Stimulated activated CD8-positive, alpha-beta memory T cell treated with anti-CD3 and anti-CD28 coated beads, Interleukin-12 subunit alpha, Interleukin-12 subunit beta, amount 100 ng/mL, for 1 hour (primary cell): ENCODE results near the gene CABP5.
"Not testable (repeated sequence)": the region's sequence is repeated elsewhere in the genome, so short reads cannot be mapped to it uniquely, and the experiment has no call there.

Experiments used
- DNase-seq: peaks from one replicate; pipeline ENCODE4 v3.0.0-alpha.2; 2020; ENCODE audit warnings: low read depth

The CABP5 gene

GRCh38 chr19:48043675-48044258 is at the start of gene CABP5:
CABP5 (minus strand) TSS chr19:48044079; CDS start chr19:48043922, 157 bp downstream.
- DNase-seq = no peak

- not testable (repeated sequence) for DNase-seq
Measured at GRCh38 chr19:48091111-48091718, 47.3 kb upstream of the CABP5 start.

GRCh38 chr19:48090281-48090802 is 46.5 kb upstream of the CABP5 start:
- no peak for DNase-seq

GRCh38 chr19:48088991-48089390 is 45.1 kb upstream of the CABP5 start:
- DNase-seq = not testable (repeated sequence)

GRCh38 chr19:48085904-48086864 is 42.3 kb upstream of the CABP5 start:
- DNase-seq = no peak

GRCh38 chr19:48085076-48085475 is 41.2 kb upstream of the CABP5 start:
- DNase-seq = no peak

GRCh38 chr19:48081106-48081505 is 37.2 kb upstream of the CABP5 start:
- DNase-seq = no peak

- DNase-seq = not testable (repeated sequence)
Measured at GRCh38 chr19:48070177-48070769, 26.4 kb upstream of the CABP5 start.

GRCh38 chr19:48069435-48069834 is 25.6 kb upstream of the CABP5 start:
- no peak for DNase-seq

GRCh38 chr19:48064509-48064908 is 20.6 kb upstream of the CABP5 start:
- no peak for DNase-seq

GRCh38 chr19:48061401-48062344 is 17.8 kb upstream of the CABP5 start:
- DNase-seq = no peak

GRCh38 chr19:48060381-48060780 is 16.5 kb upstream of the CABP5 start:
- no peak for DNase-seq

GRCh38 chr19:48059331-48059730 is 15.5 kb upstream of the CABP5 start:
- no peak for DNase-seq

- DNase-seq = no peak
Measured at GRCh38 chr19:48053856-48054255, 10.0 kb upstream of the CABP5 start.

GRCh38 chr19:48053076-48053475 is 9.2 kb upstream of the CABP5 start:
- DNase-seq = no peak

- no peak for DNase-seq
Measured at GRCh38 chr19:48051335-48052033, 7.6 kb upstream of the CABP5 start.

- no peak for DNase-seq
Measured at GRCh38 chr19:48044561-48044960, 682 bp upstream of the CABP5 start.

GRCh38 chr19:48041877-48042580 is 1.9 kb downstream of the CABP5 start:
- DNase-seq = no peak

GRCh38 chr19:48036765-48037164 is 7.1 kb downstream of the CABP5 start:
- DNase-seq = no peak

GRCh38 chr19:48033604-48034003 is 10.3 kb downstream of the CABP5 start:
- DNase-seq = no peak
